Measurements from ENCODE around the gene SPATA4.
"Not testable (repeated sequence)": the region's sequence is repeated elsewhere in the genome, so short reads cannot be mapped to it uniquely, and the experiment has no call there.

Gene SPATA4

DNA sequence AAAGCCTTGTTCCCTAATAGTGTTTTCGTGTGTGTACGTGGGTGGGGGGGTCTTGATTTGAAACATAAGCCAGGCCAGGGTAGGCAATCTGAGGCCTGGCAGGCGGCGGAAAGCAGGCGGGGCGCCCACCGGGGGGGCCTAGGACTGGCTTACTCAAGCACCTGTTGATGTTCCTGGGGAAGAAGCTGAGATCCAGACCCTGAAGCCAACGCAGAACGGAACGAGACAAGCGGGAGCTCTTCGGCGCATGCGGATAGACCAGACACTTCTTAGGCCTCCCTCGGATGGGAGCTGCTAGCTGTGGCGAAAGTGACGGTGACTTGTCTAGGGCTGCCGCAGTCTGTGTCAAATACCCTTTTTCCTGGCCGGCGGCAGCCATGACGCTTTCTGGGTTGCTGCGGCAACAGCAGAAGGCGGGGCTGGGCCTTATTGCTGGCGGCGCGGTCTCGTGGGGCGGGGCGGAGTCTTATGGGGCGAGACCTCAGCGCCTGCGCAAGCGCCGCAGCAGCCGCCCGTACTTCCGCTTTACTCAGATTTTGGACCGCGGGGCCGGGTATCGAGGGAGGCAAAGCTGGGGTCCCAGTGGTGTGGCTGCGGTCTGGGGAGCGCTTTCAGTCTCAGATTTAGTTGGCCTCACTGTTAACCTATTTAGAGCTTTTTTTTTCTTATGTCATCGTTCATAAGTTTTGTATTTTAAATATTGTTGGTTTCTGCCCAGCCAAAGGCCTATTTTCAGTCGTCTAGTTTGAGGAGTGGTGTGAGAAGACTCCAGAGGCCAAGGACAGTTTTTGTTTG lies at the start of gene SPATA4:
Gene SPATA4, minus strand, starts transcription at position 402 of the 795 bp plus-strand sequence. Its CDS starts 23 bp downstream, at position 379.
- peak; percentile 68 for DNase-seq

DNA sequence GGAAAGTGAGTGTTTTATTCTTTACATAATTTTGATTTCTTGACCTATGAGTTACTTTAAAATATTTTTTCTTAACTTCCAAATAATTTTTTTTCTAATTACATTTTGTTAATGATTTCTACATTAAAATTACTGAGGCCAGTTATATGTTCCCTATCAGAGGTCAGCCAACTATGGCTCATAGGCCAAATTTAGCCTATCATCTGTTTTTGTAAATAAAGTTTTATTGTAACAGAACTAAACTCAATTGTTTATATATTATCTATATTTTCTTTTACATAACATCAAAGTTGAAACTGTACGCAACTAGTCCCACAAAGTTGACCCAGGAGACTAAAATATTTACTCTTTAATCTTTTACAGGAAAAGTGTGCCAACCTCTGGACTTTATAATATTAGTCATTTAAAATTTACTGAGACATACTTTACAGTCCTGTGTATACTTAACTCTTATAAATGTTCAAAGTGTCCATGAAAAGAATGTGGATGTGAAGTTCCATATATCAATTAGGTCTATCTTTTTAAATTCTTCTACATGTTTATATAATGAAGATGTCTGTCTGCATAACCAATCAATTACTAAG lies 47.5 kb upstream of the SPATA4 start:
- no peak for DNase-seq

DNA sequence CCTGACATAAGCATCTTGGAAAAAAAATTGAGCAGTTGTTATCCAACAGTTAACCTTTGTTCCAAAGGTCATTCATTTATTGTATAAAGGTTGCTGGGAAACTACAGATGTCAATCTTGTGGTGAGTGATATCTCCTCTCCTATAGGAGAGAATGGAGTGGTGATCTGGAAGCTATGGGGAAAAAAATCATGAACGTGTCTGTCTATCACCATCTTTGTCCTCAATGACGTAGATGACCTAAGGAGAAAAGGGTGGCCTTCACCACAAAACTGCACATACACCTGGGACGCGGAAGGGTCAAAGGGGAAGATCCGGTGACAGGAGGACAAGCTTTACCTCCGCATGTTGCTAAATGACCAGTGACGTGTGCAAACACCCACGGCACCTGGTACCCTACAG lies 46.3 kb upstream of the SPATA4 start:
- DNase-seq, result no peak

- no peak for DNase-seq
These were observed 43.4 kb upstream of the SPATA4 start for GRCh38 chr4:176238826-176239225.

DNA sequence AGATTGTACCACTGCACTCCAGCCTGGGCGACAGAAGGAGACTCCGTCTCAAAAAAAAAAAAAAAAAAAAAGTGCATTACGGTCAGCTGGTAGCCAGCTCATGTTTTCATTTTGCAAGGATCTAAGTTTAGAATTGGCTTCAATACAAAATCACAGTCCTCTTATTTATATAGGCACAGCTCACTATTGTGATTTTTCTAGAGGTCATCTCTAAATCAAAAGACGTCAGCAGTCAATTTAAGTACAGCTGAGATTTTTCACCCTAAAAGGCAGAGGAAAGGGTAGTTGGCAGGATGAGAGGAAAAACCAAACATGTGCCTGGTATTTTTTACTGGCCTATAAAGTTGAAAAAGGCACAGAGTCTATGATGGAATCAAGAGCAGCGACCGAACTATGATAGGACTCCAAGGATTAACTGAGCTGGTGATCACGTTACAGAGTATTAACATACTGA lies 42.8 kb upstream of the SPATA4 start:
- no peak for DNase-seq

DNA sequence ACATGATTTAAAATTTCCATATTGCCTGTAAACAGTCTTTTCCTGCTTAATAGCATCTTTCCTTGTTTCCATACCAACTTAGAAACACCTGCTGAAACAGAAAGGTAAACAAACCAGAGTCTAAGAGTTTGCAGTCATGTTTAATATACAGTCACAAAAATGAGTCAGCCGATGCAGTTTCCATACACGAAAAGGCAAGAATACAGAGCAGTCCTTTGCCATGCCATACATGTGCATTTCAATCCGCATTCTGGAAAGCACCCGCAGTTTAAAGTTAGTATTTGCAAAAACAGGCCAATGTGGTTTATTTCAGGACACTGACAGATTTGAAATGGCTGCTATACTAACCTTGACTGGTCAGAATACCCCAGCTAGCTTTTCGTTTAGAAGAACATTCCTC lies 41.6 kb upstream of the SPATA4 start:
- no peak for DNase-seq

DNA sequence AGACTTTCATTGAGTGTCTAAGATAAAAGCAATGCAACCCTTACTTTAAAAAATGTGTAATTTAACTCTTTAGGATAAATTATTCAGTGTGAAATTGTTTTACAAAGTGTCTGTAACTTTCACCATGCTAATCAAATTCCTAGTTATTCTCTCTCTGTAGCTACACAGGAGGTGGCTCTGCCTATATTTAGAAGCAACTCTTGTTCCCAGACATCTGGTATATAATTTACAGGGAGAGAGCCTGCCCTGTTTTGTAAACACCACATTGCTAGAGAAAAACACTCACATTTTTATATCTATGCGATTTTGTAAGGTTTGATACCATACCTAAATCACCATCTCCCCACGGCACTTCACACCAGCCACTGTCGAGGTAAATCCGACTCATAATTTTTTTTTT lies 35.5 kb upstream of the SPATA4 start:
- DNase-seq, result no peak

GRCh38 chr4:176229645-176230044 lies 34.3 kb upstream of the SPATA4 start:
- DNase-seq, result no peak

GRCh38 chr4:176226736-176227135 lies 31.4 kb upstream of the SPATA4 start:
- no peak for DNase-seq

GRCh38 chr4:176223561-176223960 lies 28.2 kb upstream of the SPATA4 start:
- no peak for DNase-seq

GRCh38 chr4:176222149-176222548 lies 26.8 kb upstream of the SPATA4 start:
- DNase-seq, result no peak

DNA sequence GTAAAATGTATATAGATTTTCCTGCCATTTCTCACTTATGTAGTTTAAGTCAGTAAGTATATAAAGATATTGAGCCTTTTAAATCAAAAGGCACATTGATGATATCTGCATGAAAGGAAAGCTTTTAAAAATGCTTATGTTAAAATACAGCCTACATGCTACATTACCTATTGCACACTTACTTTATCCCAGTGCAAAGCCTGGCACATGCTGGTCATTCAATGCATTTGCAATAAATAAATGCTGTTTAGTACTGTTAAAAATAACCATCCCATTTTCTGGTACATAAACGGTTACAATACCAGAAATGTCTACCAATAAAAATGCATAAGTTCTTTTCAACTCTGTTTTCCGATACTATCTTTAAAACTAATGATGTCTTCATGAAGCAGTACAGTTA lies 22.1 kb upstream of the SPATA4 start:
- no peak for DNase-seq

GRCh38 chr4:176212351-176212750 lies 17.0 kb upstream of the SPATA4 start:
- DNase-seq, result not testable (repeated sequence)

- DNase-seq, result no peak
These were observed 15.4 kb upstream of the SPATA4 start for GRCh38 chr4:176210579-176211296.

GRCh38 chr4:176210101-176210500 lies 14.7 kb upstream of the SPATA4 start:
- no peak for DNase-seq

- no peak for DNase-seq
These were observed 14.2 kb upstream of the SPATA4 start for GRCh38 chr4:176209535-176209934.

- no peak for DNase-seq
These were observed 12.5 kb upstream of the SPATA4 start for GRCh38 chr4:176207839-176208238.

DNA sequence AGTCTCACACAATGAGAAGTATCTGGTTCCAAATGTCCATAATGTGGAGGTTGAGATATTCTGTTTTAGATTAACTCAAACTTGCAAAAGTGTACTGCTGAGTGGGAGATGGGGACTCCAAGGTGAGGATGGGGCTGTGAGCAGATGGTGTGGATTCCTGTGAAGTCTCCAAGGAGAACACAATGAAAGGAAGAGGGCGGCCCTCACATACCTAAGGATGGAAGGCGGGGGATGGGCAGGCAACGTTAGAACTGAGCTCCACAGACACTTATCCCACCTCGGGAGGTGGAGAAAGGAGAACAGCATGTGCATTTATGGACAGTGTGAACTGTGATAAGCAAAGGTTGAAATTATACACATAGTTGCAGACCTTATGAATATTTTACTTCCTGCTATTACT lies 9.9 kb upstream of the SPATA4 start:
- DNase-seq, result no peak

GRCh38 chr4:176198316-176198903 lies 3.0 kb upstream of the SPATA4 start:
- DNase-seq, result no peak

- DNase-seq, result no peak
These were observed 1.4 kb downstream of the SPATA4 start for GRCh38 chr4:176193938-176194337.

GRCh38 chr4:176193126-176193525 lies 2.3 kb downstream of the SPATA4 start:
- DNase-seq, result no peak

GRCh38 chr4:176191974-176192373 lies 3.4 kb downstream of the SPATA4 start:
- peak; percentile 24 for DNase-seq

Measured in SHP77 treated with DMSO at 0.1 percent for 48 hours (cell line).